Lower leg skin (tissue), 3 donors: ENCODE results near the gene CREB5.

Experiments used
- POLR2A ChIP-seq, 2 donors: fragments of 450-650 bp; IDR thresholded peaks; one replicate each; pipeline ENCODE4 v1.6.1; 2016 to 2017; ENCODE audit warnings: antibody characterized with exemption in 2 of 2, mild to moderate bottlenecking in 1 of 2, moderate library complexity in 1 of 2
- TF ChIP-seq, protein P1 (sequence below), 3 donors: fragments of 450-650 bp; IDR thresholded peaks; one replicate each; pipeline ENCODE4 v1.5.1; 2016; ENCODE audit warnings: antibody characterized with exemption in 3 of 3, mild to moderate bottlenecking in 3 of 3, moderate library complexity in 2 of 3

DNA sequence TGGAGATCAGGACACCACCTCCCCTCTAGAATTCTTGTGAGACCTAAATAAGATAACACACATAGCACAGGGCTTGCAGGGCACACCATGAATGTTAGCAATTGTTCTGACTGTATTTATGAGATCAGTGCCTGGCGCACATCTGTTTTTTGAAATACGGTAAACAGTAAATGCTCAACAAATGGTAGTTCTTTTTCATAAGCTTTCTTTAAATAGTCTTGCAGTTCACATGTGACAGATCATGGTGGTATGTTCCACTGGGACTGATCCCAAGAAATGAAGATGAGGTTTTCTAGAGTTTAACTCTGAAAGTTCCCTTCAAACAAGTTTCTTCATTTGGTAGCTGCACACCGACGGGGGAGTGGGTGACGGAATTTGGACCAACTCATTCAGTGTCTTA, 34.8 kb downstream of the CREB5 start:
- TF ChIP-seq, protein P1, sequence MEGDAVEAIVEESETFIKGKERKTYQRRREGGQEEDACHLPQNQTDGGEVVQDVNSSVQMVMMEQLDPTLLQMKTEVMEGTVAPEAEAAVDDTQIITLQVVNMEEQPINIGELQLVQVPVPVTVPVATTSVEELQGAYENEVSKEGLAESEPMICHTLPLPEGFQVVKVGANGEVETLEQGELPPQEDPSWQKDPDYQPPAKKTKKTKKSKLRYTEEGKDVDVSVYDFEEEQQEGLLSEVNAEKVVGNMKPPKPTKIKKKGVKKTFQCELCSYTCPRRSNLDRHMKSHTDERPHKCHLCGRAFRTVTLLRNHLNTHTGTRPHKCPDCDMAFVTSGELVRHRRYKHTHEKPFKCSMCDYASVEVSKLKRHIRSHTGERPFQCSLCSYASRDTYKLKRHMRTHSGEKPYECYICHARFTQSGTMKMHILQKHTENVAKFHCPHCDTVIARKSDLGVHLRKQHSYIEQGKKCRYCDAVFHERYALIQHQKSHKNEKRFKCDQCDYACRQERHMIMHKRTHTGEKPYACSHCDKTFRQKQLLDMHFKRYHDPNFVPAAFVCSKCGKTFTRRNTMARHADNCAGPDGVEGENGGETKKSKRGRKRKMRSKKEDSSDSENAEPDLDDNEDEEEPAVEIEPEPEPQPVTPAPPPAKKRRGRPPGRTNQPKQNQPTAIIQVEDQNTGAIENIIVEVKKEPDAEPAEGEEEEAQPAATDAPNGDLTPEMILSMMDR (IDR thresholded peaks at IDR 0.05) = no peak
- no peak for TF ChIP-seq POLR2A (IDR thresholded peaks at IDR 0.05)
